ENCODE measurements around the gene PHACTR1.
A peak's percentile ranks its signal among the peaks of the same experiment; 100 is the strongest.

PHACTR1 gene

GRCh38 chr6:12803486-12803885 lies 86.9 kb downstream of the PHACTR1 start:
- DNase-seq, result no peak

- no peak for DNase-seq
These were observed 88.5 kb downstream of the PHACTR1 start for GRCh38 chr6:12804952-12805645.

GRCh38 chr6:12806136-12806535 lies 89.6 kb downstream of the PHACTR1 start:
- no peak for DNase-seq

DNA sequence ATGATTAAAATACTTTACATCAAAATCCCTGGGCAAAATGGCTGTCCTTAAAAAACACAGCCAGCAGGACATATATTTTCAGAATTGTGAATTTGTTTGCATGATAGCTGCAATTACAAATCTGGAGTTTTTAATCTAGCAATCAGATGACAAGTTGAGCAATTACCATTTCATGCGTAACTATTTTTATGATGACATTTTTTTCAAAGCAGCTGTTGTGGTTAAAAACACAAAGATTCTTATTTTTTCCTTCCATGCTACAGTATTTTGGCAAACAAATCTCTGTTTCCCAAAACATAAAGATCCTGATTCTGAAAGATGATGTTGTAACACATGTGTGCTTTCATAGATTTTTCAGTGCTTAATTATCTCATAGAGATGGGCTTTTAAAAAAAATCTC lies 90.2 kb downstream of the PHACTR1 start:
- DNase-seq, result no peak

GRCh38 chr6:12811519-12811918 lies 95.0 kb downstream of the PHACTR1 start:
- DNase-seq, result no peak

- DNase-seq, result peak; percentile 46
These were observed 96.8 kb downstream of the PHACTR1 start for GRCh38 chr6:12813321-12813720.

- DNase-seq, result no peak
These were observed 97.4 kb downstream of the PHACTR1 start for GRCh38 chr6:12814015-12814414.

DNA sequence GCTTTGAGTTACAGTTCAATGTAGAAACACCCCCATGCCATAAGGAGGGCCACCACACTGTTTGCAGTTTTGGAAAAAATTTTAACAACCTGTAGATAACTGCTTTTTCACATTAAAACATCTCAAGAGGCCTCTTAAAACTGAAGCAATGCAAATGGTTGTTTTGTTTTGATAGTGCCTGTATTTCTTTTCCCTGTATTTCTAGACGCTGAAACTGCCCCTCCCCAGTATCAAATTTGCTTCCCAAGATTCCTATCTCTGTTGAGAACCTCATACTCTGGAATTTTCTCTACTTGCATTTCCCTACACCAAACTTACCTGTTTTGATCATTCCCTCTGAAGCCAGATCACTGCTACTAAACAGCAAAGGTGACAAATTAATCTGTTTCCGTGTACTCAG lies 98.5 kb downstream of the PHACTR1 start:
- DNase-seq, result no peak

- DNase-seq, result no peak
These were observed 99.5 kb downstream of the PHACTR1 start for GRCh38 chr6:12815884-12816600.

DNA sequence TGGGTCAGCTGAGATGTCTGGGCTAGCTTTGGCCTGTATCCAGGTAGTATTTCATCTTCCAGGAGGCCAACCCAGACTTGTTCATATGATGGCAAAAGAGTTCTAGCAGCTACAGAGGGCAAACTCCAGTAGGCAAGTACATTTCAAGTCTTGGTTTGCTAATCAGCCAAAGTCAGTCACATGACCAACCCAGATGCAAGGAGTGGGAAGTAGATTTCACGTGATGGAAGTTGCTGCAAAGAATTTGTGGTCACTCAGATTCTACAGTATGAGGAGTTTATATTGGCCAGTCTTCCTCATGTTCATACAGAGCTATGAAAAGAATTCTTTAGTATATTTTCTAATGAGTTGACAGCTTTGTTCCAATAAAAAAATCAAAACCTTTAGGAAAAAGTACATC lies 101.8 kb downstream of the PHACTR1 start:
- no peak for DNase-seq

GRCh38 chr6:12823847-12824246 lies 107.3 kb downstream of the PHACTR1 start:
- DNase-seq, result no peak

DNA sequence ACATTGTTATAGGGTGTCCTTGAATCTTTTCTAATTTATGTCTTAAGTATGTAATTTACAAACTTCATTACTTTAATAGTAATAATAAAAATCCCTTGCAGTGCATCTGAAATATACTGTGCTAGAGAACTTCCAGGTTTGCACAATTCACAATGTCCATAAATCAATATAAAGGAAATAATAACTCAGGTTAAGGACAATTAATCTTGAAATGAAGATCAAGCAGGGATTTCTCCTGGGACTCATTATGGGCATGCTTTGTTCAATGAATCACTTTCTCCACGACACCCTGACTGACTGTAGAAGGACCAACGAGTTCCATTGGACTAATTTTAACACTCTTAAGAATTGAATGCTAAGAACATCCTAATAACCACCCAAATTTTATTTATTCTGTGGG lies 110.0 kb downstream of the PHACTR1 start:
- no peak for DNase-seq

DNA sequence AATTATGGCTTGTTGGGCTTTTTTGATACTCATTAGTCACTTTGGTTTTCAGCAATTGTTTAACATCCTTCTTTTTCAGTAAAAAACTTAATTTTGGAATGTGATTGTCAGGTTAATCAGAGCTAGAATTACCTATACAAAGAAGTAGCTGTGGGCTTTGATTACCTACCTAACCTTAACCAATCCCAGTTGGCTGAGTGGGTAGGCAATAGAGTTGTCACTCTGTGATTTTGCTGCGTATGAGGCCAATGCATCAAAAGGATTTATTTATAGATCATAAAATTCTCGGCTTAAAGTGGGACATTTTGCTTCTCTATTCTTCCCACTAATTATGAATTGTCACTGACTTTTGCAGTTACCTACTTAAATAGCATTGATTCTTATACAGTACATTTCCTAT lies 111.4 kb downstream of the PHACTR1 start:
- no peak for DNase-seq

GRCh38 chr6:12832226-12832735 lies 115.7 kb downstream of the PHACTR1 start:
- no peak for DNase-seq

DNA sequence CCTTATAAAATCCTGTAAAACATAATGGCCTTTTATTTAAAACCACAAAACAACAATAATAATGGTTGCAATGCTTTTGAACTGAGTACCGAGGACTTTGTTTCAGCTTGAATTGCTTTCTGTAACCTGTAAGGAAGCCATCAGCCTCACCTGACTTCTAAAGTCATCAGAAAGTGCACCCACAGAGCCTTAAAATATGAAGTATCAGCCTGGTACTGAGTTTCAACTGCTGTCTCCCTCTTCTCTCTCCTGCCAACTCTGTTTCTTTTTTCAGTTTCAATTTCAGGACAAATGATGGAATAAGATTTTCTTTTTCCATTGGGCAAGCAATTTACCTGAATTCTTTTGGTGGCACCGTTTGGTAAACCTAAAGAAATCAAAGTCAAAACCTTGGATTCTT lies 119.4 kb downstream of the PHACTR1 start:
- DNase-seq, result no peak

- no peak for DNase-seq
These were observed 125.1 kb downstream of the PHACTR1 start for GRCh38 chr6:12841619-12842018.

- no peak for DNase-seq
These were observed 125.5 kb downstream of the PHACTR1 start for GRCh38 chr6:12842114-12842513.

DNA sequence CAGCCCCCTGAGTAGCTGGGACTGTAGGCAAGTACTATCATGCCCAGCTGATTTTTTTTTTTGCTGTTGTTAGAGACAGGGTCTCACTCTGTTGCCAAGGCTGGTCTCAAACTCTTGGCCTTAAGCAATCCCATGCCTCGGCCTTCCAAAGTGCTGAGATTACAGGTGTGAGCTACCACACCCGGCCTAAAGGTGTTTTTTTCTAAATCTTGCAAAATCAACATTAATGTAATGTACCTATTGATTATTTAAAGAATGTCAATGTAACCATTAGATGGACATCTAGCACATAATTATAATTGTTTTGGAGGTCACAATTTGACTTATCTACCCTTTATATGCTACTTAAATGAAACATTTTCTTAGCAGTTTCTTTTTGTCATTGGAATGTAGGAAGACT lies 126.1 kb downstream of the PHACTR1 start:
- no peak for DNase-seq

- peak; percentile 24 for DNase-seq
These were observed 128.0 kb downstream of the PHACTR1 start for GRCh38 chr6:12844284-12845223.

DNA sequence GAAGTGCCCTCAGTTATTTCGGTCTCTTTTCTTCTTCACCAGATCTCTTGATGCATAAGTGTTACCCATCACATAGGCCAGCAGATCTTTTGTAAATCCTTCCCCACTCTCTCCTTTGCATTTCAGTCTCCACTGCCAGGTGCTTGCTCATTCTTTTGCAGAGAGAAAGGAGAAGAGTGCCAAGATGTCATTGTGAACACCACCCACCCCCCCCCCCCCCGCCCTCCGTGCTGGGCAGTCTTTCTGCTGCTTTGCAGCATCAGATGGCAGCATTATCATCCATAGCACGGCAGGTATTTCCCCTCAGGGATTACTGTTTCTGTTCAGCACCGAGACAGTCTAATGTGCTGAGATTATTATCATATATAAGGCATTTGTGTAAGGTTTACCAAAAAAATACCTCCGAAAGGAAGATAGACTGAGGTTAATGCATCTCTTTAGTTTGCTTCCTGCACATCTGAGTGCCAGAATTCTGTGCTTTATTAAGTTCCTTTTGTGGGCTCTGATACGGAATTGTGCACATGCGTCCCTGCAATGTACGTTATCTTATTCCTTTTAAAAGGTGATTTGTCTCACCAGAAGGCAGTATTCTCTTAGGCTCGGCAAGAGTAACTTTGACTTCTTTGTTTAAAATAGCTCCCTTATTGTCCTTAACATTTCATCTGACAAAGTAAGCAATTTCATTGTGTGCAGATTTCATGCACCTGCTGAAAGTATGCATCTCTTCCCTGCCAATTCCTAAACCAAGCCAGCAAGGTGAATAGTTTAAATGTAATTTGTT lies 128.8 kb downstream of the PHACTR1 start:
- DNase-seq, result no peak

GRCh38 chr6:12848964-12849808 lies 132.6 kb downstream of the PHACTR1 start:
- peak; percentile 2 for DNase-seq

All from fibroblast of skin of back (primary cell).